Liver (tissue), 9 donors: ENCODE data around the gene KTN1. TPM values are rescaled to one million over a fixed set of nuclear protein-coding genes. Genes with fewer than 3 reads are reported as not detected.

Source experiments
- DNase-seq: peaks from one replicate; pipeline ENCODE4 v3.0.0-alpha.2; 2017; ENCODE audit warnings: low spot score
- H3K27ac ChIP-seq, 2 donors: one replicate each; pipeline ENCODE4 v1.7.0; 2013; ENCODE audit warnings: inconsistent platforms in 2 of 2, low read length in 2 of 2, control low read depth in 1 of 2, low read depth in 1 of 2, mild to moderate bottlenecking in 1 of 2
- H3K27me3 ChIP-seq, 4 donors: one replicate each; pipeline versions ENCODE4 v1.6.1 to v1.7.0; 2013; ENCODE audit warnings: low read length in 3 of 4, inconsistent platforms in 1 of 4, mild to moderate bottlenecking in 1 of 4, moderate library complexity in 1 of 4; ENCODE audit not compliant: control insufficient read depth in 4 of 4, insufficient read depth in 4 of 4
- H3K36me3 ChIP-seq, 4 donors: one replicate each; pipeline versions ENCODE4 v1.6.1 to v1.7.0; 2013; ENCODE audit warnings: low read length in 3 of 4, mild to moderate bottlenecking in 3 of 4, low read depth in 1 of 4, moderate library complexity in 1 of 4; ENCODE audit not compliant: control insufficient read depth in 4 of 4, insufficient read depth in 3 of 4
- H3K4me1 ChIP-seq, 4 donors: one replicate each; pipeline versions ENCODE4 v1.6.1 to v1.7.0; 2013; ENCODE audit warnings: low read length in 3 of 4, mild to moderate bottlenecking in 3 of 4, moderate library complexity in 1 of 4; ENCODE audit not compliant: control insufficient read depth in 4 of 4, insufficient read depth in 4 of 4
- H3K4me3 ChIP-seq, 3 donors: one replicate each; pipeline versions ENCODE4 v1.6.1 to v1.7.0; 2013; ENCODE audit warnings: low read length in 3 of 3, control low read depth in 1 of 3, low read depth in 1 of 3, mild to moderate bottlenecking in 1 of 3
- H3K9ac ChIP-seq, 2 donors: one replicate each; pipeline ENCODE4 v1.7.0; 2013; ENCODE audit warnings: low read length in 2 of 2, mild to moderate bottlenecking in 2 of 2, moderate library complexity in 2 of 2, control low read depth in 1 of 2, low read depth in 1 of 2
- H3K9me3 ChIP-seq, 4 donors: one replicate each; pipeline versions ENCODE4 v1.6.1 to v1.7.0; 2013; ENCODE audit warnings: low read length in 3 of 4; ENCODE audit not compliant: control insufficient read depth in 4 of 4
- ATF3 ChIP-seq: IDR thresholded peaks from 2 replicates; pipeline ENCODE4 v1.6.1; 2016; ENCODE audit warnings: antibody characterized with exemption
- CTCF ChIP-seq: fragments of 150-350 bp; IDR thresholded peaks from 2 replicates; pipeline ENCODE4 v1.5.1; 2017; ENCODE audit warnings: improper control_type of control experiment, low read depth, low read length; ENCODE audit not compliant: missing input control
- EGR1 ChIP-seq, 2 donors: IDR thresholded peaks; 2 replicates each; pipeline ENCODE4 v1.6.1; 2016 to 2018; ENCODE audit warnings: antibody characterized with exemption in 2 of 2, low read depth in 2 of 2
- FOXA1 ChIP-seq: IDR thresholded peaks from 2 replicates; pipeline ENCODE4 v1.6.1; 2016; ENCODE audit warnings: antibody characterized with exemption
- FOXA2 ChIP-seq: IDR thresholded peaks from 2 replicates; pipeline ENCODE4 v1.6.1; 2016; ENCODE audit warnings: antibody characterized with exemption
- GABPA ChIP-seq, 2 donors: IDR thresholded peaks in 1 of 2; conservative IDR thresholded peaks in 1 of 2; 2 replicates each; pipeline ENCODE4 v1.6.1; 2016; ENCODE audit warnings: antibody characterized with exemption in 2 of 2, mild to moderate bottlenecking in 1 of 2, moderate library complexity in 1 of 2
- HNF4A ChIP-seq, 2 donors: conservative IDR thresholded peaks; 2 replicates each; pipeline ENCODE4 v1.6.1; 2016; ENCODE audit warnings: antibody characterized with exemption in 2 of 2, mild to moderate bottlenecking in 2 of 2
- HNF4G ChIP-seq: IDR thresholded peaks from 2 replicates; pipeline ENCODE4 v1.6.1; 2016; ENCODE audit warnings: antibody characterized with exemption
- JUND ChIP-seq, 2 donors: IDR thresholded peaks; 2 replicates each; pipeline ENCODE4 v1.6.1; 2016; ENCODE audit warnings: antibody characterized with exemption in 2 of 2
- MAX ChIP-seq: IDR thresholded peaks from 2 replicates; pipeline ENCODE4 v1.6.1; 2016; ENCODE audit warnings: antibody characterized with exemption
- NR2F2 ChIP-seq: IDR thresholded peaks from 2 replicates; pipeline ENCODE4 v1.6.1; 2016; ENCODE audit warnings: antibody characterized with exemption
- RAD21 ChIP-seq, 2 donors: IDR thresholded peaks; 2 replicates each; pipeline ENCODE4 v1.6.1; 2016; ENCODE audit warnings: antibody characterized with exemption in 2 of 2, mild to moderate bottlenecking in 2 of 2
- REST ChIP-seq: IDR thresholded peaks from 2 replicates; pipeline ENCODE4 v1.6.1; 2016; ENCODE audit warnings: antibody characterized with exemption, mild to moderate bottlenecking
- RXRA ChIP-seq, 2 donors: IDR thresholded peaks; 2 replicates each; pipeline ENCODE4 v1.6.1; 2017 to 2018; ENCODE audit warnings: antibody characterized with exemption in 2 of 2, mild to moderate bottlenecking in 1 of 2
- SP1 ChIP-seq: IDR thresholded peaks from 2 replicates; pipeline ENCODE4 v1.6.1; 2018; ENCODE audit warnings: antibody characterized with exemption, mild to moderate bottlenecking
- TAF1 ChIP-seq: conservative IDR thresholded peaks from 2 replicates; pipeline ENCODE4 v1.6.1; 2016; ENCODE audit warnings: antibody characterized with exemption, mild to moderate bottlenecking
- YY1 ChIP-seq: IDR thresholded peaks from 2 replicates; pipeline ENCODE4 v1.6.1; 2016; ENCODE audit warnings: antibody characterized with exemption, mild to moderate bottlenecking
- ZBTB33 ChIP-seq: IDR thresholded peaks from 2 replicates; pipeline ENCODE4 v1.6.1; 2016; ENCODE audit warnings: antibody characterized with exemption
- WGBS: extraction: QIAGEN DNeasy Blood & Tissue Kit; methylation state at CpG from one replicate; pipeline ENCODE4 v1.1.7; 2013; 5-methylcytosine and 5-hydroxymethylcytosine counted together
- polyA plus RNA-seq, 2 donors: library from polyadenylated mRNA; stranded (reverse) in 1 of 2; unstranded in 1 of 2; fragments of 200-250 nt in 1 of 2; fragments of >200 nt in 1 of 2; fragmentation: Nextera tagmentation in 1 of 2; extraction: Ambion mirVana in 1 of 2; gene quantifications; one replicate each; pipeline versions ENCODE4 v1.2.1 to v1.2.3, GENCODE V29; 2013 to 2015
- total RNA-seq, 2 donors: library from RNA; depleted of rRNA; stranded (reverse); fragments of >200 nt; gene quantifications; one replicate each; pipeline ENCODE4 v1.2.3, GENCODE V29; 2014
- donor health status: healthy.
- donor health status: healthy.
- donor health status: healthy.
- donor health status: healthy.
- donor health status: healthy.

Gene KTN1
- total and polyA plus RNA-seq, 4 donors: 34.9 to 141 (median 59.6) TPM

GRCh38 chr14:55625481-55625880 lies 45.5 kb downstream of the KTN1 start:
- Histone ChIP-seq H3K27me3 (no peaks in the 10 kb centered on the region), H3K4me1 (peaks cover 0 to 3% (median 0%) of the 10 kb centered on the region in 4 donors), H3K4me3 (no peak overlapping the region), H3K36me3 (peaks cover 2 to 30% (median 16%) of the 10 kb centered on the region in 4 donors), H3K9ac (no peak overlapping the region), H3K27ac (no peak overlapping the region), H3K9me3 (no peaks in the 10 kb centered on the region)
- TF ChIP-seq FOXA2 (no peak), TAF1 (no peak), EGR1 (IDR thresholded peaks at IDR 0.05; ENCODE audit: low read depth in 2 of 2) (no peak), NR2F2 (no peak), RAD21 (IDR thresholded peaks at IDR 0.05) (no peak), GABPA (IDR thresholded peaks at IDR 0.05 in 1 of 2, conservative IDR thresholded peaks at IDR 0.05 in 1 of 2) (no peak), ATF3 (no peak), HNF4G (no peak), CTCF (no peak), JUND (IDR thresholded peaks at IDR 0.05) (no peak), REST (no peak), FOXA1 (no peak), HNF4A (conservative IDR thresholded peaks at IDR 0.05) (no peak), MAX (no peak), ZBTB33 (no peak), YY1 (no peak), SP1 (no peak), RXRA (IDR thresholded peaks at IDR 0.05) (no peak)
- WGBS: 91% methylated on average over 2 of the region's 2 CpGs
- DNase-seq: no peak
